GM11168 (cell line): Measurements from ENCODE around the gene CCDC148.

Experiments
- in situ Hi-C: fragments of 300-500 bp; cut with MboI; formaldehyde crosslinking; loops from one replicate; pipeline ENCODE4 v1.12.0; 2022; ENCODE audit warnings: low sequenced_read_pairs; ENCODE audit not compliant: unreplicated experiment

CCDC148 gene

DNA sequence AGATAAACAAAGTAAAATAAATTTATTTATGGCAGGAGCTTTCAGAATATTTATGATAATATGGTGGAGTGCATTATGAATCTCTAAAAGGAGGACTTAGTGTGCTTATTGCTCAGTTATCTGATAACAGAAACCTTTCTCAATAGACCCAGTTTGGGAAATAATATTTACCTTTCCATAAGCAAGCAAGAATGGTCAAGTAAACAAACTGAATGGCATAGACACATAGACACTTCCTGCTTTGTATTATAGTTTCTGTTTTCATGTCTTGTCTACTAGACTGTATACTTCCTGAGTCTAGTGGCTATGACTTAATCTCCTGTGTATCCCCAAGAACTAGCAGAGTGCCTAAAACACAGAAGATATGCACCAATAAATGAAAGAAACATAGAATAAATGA, 267.0 kb downstream of the CCDC148 start:
- in situ Hi-C loops: no loop called here

DNA sequence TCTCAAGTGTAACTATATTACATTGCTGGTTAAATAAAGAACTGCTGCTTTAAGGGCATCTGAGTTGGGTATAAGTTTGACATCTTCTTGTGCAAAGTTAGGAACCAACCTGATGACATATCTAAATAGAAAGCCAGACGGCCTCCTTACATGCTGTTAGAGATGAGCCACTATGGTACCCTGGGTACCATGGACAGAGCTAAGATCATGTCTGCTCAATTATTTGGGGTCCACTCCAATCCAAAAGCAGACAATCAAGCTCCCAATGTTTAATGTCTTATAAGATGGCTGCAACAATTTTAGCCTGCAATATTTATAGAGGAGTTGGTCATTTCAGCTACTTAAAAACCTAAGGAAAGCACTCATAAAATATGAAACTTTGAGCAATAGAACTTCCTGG, 268.6 kb downstream of the CCDC148 start:
- in situ Hi-C loops: no loop called here

DNA sequence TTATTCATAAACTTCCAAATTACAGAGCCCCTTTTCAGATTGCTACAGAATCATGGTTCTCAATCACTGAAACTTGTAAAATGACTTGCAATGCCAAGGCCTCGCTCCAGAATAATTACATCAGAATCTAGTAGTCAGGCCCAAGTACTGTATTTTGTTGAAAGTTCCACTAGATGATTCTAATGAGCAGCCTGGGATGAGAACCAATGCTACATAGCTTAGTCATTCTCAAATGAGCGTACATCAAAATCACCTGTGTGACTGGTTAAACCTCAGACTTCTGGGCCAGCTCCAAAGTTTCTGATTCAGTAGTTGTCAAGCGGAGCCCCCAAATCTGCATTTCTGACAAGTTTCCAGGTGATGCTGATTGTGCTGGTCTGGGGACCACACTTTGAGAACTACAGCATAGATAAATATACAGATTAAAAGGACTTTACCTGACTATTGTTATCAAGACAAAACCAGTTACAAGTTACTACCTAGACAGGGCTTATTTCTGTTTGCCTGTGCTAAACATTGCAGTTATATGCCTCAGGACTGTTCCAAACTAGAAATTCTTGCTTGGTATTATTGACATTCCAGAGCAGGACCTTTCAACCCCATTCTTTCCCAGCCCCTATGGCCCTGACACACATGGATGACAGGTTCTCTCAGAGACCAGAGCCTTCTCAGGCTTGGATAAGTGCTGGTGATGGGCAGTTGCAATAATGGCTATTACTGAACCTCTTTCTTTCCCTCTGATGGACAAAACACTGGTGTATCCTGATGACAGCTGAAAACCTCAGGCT, 271.8 kb downstream of the CCDC148 start:
- in situ Hi-C loops: no loop called here

DNA sequence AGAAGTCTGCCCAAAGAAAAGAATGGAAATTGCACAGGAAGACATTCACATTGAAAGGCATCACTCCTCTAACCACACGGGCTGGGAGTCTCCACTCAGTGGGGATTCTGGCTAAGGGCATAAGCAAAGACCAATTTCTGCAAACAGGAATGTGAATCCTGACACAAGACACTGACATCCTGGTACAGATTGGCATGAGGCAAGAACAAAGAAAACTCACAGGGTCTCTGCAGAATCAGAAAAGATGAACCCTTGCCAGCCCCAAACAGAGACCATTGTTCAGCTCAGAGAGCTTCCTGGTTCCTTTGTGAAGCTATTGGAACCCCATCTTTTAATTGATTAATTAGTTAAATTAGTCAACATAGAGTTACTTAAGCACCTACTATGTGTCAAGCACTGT, 272.6 kb downstream of the CCDC148 start:
- in situ Hi-C loops: no loop called here

DNA sequence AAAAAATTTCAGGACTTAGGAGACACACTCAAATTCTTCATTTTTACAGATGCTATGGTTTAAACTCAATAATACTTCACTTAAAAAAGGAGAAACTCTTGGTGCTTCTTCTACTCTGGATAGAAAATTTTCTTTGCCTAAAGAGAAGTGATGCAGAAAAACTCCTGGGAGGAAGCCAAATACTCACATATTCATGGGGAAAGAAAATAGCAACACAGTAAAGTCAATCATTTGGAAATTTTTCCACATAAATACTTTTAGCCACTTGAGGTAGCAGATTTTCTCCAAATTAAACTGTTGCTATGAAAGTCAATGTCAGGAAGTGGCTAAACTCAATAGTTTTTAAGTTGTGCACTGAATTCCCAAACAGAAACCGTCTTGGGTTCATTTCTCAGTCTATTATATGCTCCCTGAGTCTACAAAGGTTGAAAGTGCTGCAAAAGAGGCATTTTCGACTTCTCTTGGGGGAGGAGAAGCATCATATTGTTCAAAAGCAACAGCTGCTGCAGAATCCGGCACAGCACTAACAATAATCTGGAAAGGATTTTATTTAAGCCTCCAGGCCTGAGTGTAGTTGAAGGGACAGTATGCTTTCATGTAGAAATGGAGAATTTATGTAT, 273.8 kb downstream of the CCDC148 start:
- in situ Hi-C loops: no loop called here

DNA sequence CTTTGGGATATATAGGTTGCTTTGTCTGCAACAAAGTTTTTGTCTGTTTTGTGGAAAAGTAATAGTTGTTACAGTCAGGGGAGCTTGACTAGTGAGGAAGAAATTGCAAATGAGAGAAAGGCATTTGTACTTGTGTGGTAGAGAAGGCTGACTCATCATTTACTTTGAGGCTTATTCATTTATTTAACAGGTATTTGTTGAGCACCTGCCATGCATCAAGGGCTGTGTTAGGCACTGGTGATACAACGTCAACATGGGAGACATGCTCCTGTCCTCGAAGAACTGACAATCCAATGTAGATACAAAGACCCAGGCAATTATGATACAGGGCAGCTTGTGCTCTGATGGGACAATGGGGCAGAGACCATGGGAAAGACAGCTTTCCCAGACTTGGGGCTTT, 275.4 kb downstream of the CCDC148 start:
- in situ Hi-C loops: no loop called here

DNA sequence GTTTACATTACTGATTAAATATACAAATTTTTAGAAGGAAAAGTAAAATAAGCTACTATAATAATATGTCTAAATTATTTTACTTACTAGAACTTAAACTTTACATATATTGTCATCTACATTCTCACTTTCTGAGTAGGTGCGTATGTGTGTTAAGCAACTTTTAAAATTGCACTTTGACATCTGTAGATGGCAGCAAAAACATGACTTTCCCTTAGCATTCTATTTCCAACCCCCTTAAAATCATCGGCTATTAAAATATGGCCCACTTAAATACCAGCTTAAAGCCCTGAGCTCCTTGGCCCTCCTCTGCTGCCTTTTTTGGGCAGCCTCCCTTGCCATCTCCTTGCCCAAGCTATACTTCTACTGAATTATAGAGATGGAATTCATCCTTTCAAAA, 276.9 kb downstream of the CCDC148 start:
- in situ Hi-C loops: no loop called here

DNA sequence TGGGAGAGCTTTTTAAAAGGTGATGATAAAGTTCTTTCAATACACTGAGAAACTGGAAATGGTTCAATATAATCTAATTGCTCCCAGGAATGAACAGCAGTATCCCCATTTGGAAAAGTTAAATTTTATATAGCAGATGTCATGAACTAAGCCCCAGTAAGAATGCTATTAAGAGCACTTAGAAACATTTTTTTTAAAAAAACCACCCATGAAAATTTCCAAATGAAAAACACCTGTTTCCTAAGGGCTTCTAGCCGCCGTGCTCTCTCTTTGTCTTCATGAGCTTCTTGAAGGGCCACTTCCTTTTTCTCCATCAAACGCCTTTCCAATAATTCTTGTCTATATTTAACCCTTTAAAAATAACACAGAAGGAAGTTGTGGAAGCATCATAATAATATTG, 277.9 kb downstream of the CCDC148 start:
- in situ Hi-C loops: no loop called here

DNA sequence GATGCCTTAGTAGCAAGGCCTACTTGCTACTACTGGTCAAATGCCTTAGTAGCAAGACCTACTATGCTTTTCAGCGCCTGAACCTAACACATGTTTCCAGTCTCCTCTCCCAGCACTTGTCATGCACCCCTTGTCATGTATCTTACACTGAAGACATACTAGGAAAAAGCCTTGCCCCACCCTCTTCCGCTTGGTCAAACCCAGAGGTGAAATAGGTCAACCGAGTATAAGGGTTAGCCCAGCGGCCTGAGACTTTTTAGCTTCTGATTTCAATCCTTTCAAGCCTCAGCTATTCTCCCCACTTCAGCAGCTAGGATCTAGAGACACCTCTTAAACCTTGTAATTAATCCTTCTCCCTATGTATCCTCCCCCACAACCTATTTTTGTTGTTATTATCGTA, 281.6 kb downstream of the CCDC148 start:
- in situ Hi-C loops: loop anchor here (25.0 kb wide), 1 partner anchor 562 kb away; no protein-coding TSS in a partner anchor

DNA sequence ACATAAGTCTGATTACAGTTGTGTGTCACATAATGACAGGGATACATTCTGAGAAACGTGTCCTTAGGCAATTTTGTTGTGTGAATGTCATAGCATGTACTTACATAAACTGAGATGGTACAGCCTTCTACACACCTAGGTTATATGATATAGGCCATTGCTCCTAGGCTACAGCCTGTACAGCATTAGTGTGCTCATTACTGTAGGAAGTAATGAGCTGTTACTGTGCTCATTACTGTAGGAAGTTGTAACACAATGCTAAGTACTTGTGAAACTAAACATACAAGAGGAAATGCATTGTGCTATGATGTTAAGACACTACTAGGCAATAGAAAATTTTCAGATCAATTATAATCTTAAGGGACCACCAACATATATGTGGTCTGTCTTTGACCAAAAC, 282.1 kb downstream of the CCDC148 start:
- in situ Hi-C loops: loop anchor here (25.0 kb wide), 1 partner anchor 563 kb away; no protein-coding TSS in a partner anchor

DNA sequence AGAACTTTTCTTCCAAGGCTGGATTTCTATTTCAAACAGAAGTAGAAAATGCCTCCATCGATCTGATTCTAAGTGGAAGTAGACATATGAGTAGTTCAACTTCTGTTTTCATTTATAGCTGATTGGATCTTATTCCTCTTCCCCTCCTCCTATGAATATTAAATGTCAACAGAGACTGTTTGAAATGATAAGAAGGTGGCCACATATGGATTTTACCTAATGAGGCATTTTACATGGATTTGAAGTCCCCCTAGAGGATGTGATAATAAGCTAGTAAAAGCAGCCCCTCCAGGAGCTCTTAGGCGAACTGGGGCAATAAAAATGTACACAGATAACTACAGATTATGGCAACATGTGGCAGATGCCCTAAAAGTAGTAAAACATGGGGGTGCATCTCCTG, 283.8 kb downstream of the CCDC148 start:
- in situ Hi-C loops: loop anchor here (25.0 kb wide), 1 partner anchor 565 kb away; no protein-coding TSS in a partner anchor

DNA sequence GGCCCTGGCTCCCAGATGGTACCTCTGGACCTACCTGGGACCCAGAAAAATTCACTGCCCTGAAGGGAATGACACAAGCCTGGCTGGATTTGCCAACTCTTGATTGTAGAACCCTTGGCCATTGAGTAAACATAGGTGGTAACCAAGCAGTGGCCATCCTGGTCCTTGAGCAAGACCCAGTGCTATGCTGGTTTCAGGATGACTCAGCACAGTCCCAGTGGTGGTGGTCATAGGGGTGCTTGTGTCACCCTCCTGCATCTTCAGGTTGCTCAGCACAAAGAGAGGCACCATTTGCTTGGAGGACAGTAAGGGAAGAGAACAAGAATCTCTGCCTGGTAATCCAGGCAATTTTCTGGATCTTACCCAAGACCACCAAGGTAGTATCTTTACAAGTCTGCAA, 302.0 kb downstream of the CCDC148 start:
- in situ Hi-C loops: loop anchor here (25.0 kb wide), 1 partner anchor 583 kb away; no protein-coding TSS in a partner anchor

DNA sequence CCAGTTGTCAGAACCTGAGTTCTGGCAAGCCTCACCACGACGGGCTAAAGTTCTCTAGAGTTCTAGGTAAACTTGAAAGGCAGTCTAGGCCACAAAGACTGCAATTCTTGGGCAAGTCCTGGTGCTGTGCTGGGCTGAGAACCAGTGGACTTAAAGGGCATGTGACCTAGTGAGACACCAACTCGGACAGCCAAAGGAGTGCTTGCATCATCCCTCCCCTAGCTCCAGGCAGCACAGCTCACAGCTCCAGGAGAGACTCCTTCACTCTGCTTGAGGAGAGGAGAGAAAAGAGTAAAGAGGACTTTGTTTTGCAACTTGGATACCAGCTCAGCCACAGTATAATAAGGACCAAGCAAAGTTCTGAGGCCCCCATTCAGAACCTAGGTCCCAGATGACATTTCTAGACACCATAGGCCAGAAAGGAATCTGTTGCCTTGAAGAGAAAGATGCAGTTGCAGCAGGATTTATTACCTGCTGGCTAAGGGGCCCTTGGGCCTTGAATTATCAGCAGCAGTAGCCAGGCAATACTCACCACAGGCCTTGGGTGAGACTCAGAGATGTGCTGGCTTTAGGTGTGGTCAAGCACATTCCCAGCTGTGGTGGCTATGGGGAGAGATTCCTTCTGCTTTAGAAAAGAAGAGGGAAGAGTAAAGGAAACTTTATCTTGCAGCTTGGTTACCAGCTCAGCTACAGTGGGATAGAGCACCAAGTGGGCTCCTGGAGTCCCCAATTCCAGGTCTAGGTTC, 303.1 kb downstream of the CCDC148 start:
- in situ Hi-C loops: loop anchor here (25.0 kb wide), 1 partner anchor 584 kb away; no protein-coding TSS in a partner anchor

DNA sequence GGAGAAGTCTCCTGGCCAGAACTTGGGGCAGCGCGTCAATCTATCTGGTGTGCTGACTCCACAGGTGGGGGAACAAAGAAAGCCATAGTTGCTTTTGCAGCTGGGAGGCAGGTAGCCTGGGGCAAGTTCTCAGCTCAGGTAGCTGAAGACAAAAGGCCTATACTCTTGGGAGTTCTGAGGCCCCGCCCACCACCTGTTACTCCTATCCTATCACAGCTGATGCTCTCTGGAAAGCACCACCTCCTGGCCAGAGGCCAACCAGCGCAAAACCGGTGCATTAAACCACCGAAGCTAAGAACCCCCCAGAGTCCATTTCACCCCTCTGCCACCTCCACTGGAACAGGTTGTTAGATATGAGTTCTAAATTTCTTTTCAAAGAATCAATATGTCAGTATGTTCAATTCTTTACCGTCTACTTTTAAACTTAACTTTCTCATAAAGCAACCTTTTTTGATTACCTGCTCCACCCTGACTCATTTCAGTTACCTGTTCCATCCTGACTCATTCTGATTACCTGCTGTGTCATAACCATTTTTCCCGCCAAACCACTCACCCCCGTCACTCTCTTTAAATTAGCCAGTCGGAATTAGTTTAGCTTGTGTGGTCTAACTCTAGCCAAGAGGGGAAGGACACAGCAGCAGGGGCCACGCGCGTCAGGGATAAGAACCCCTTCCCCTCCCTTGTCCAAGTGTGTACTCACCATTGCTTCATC, 311.5 kb downstream of the CCDC148 start:
- in situ Hi-C loops: no loop called here

DNA sequence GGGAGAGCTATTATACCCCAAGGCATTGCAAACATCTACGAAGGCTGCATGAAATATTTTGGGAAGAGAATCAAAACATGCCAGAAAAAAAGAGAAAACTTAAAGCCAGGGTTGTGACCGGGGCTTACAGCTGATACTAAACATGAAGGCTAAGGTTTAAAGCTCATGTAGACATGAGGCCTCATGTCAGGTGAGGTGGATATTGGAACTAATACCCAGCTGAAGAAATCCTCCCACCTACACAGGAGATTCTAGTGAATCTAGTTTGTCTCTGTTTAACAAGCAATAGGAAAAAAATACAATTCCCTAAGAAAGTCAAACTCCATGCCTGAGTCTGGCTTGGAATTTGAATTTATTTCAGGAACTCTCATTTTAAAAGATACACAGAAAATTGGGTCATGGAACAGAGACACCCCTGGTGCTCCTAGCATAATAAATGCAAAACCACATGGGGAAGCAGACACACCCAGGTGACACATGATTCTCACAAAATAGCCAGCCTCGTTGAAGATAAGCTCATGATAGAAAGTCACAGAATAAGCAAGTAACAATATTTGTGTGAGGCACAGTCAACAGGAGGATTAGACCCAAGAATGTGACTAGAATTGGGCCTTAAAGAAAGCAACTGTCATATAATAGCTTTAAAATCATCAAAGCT, 312.7 kb downstream of the CCDC148 start:
- in situ Hi-C loops: no loop called here

DNA sequence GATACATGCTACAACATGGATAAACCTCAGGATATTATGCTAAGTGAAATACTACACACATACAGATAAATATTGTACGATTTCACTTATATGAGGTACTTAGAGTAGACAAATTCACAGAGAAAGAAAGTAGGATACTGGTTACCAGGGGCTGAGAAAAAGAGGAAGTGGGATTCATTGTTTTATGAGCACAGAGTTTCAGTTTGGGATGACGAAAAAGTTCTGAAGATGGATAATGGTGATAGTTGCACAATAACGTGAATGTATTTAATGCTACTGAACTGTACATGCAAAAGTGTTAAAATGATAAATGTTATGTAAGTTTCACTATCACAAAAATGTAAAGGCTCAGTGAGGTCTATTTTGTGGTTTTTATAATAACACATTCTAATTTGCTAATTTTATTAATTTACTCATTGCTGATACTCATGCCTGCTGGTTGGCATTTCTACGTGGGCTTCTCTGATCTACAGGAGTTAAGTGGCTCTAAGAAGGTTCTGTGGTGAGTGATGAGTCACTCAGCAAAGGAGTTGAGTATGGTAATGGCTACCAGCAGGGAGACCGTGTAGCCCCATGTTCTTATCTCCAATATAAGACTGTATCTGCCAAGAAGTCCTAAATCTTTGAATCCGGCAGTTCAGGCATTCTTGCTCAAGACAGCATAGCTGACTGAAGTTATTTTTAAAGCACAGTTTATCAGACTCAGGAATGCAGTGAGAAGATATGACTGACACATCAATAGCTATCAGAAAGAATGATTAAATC, 313.8 kb downstream of the CCDC148 start:
- in situ Hi-C loops: no loop called here

DNA sequence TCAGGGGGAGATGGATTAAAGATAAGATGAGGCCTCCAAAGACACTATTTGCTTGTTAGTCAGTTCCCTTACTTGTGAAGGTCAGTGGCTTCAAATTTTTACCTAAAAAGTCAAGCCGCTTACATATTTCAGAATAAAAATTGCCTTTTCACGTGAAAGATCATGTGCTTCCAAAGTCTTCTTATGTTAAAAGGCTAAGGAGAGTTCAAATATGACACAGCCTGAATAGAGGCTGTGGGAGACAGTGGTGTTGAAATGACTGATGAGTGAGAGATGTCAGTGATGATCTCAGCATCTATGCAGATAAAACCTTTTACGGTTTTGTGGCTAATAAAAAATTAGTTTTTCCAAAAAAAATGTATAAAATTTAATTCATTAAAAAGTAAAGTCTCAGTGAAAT, 314.4 kb downstream of the CCDC148 start:
- in situ Hi-C loops: no loop called here

DNA sequence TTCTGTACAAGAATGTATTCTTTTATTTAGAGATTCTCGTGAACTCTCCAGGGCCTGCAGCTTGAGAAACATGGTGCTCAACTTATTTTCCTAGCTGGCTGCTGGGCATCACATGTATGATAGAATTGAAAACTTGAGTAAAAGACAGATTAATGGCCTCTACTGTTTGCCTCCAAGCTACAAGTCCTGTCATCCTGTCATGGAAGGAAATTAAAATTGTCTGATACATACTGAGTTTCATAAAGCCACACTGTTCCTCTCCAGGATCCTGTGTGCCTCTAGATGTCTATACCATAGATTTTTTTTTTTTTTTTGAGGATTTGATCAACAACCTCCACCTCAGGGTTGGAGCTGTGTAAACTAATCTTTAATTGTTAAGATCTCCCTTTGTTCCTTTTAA, 316.4 kb downstream of the CCDC148 start:
- in situ Hi-C loops: no loop called here

DNA sequence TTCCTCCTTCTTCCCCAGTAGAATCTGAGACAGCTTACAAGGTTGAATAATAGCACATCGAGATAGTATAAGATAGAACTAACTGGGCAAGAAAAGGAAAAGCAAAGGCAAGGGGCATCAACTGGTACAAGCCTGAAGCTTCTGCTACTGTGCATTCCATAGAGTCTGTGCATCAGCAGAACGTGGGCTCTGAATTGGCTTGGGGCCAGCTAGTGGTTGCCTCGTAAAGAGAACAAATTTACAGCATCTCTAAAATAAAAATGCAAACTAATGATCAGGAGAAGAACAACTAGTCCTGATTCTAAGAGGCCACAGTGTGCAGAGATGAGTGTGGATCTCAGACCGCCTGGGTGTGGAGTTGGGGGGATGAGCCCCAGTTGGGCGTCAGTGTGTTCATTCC, 318.3 kb downstream of the CCDC148 start:
- in situ Hi-C loops: no loop called here
